B cell (primary cell): ENCODE data around the gene SMAD7. TPM values are rescaled to one million over a fixed set of nuclear protein-coding genes. Genes with fewer than 3 reads are reported as not detected.

ENCODE experiments used
- ATAC-seq: fragments of 200-7000 bp; cut with Tn5 transposase; one replicate; pipeline ENCODE4 v1.10.0; 2021; ENCODE audit warnings: low read depth, mild to moderate bottlenecking, moderate number of reproducible peaks, moderate library complexity
- CTCF ChIA-PET: fragments of 350-600 bp; sonication (Branson Sonifier 250); formaldehyde crosslinking; loops from one replicate; lab custom pipeline; 2021; ENCODE audit warnings: antibody characterized with exemption, inconsistent platforms; lab: Charles Lee
- POLR2A ChIA-PET: fragments of 350-600 bp; sonication (Branson Sonifier 250); formaldehyde crosslinking; loops from one replicate; lab custom pipeline; 2021; ENCODE audit warnings: antibody characterized with exemption; lab: Charles Lee
- DNase-seq: peaks from one replicate; pipeline ENCODE4 v3.0.0; 2013
- H2AFZ ChIP-seq: 2 replicates; pipeline ENCODE4 v1.6.1; 2012; ENCODE audit warnings: mild to moderate bottlenecking, low read depth, low read length; ENCODE audit not compliant: insufficient read depth, poor library complexity, severe bottlenecking
- H3K27ac ChIP-seq, 2 donors: 1 replicate in 1 of 2; 2 replicates in 1 of 2; pipeline ENCODE4 v1.5.1; 2012 to 2013; ENCODE audit warnings: low read length in 2 of 2, mild to moderate bottlenecking in 2 of 2, moderate library complexity in 1 of 2
- H3K27me3 ChIP-seq, 4 experiments: fragments of 200-600 bp in 1 of 4; sonication (generic) in 1 of 4; replicated peaks in 1 of 4; 1 replicate in 2 of 4; 2 replicates in 2 of 4; pipeline versions ENCODE4 v1.6.1 to v1.7.0; 2013 to 2016; ENCODE audit warnings: low read length in 3 of 4, mild to moderate bottlenecking in 2 of 4, mixed read lengths in 1 of 4, moderate library complexity in 1 of 4; ENCODE audit not compliant: insufficient read depth in 4 of 4, control insufficient read depth in 3 of 4; ENCODE audit errors: control extremely low read depth in 1 of 4
- H3K36me3 ChIP-seq, 2 experiments: replicated peaks in 1 of 2; 1 replicate in 1 of 2; 2 replicates in 1 of 2; pipeline versions ENCODE4 v1.6.1 to v1.7.1; 2013; ENCODE audit warnings: low read length in 1 of 2; ENCODE audit not compliant: insufficient read depth in 2 of 2, control insufficient read depth in 1 of 2; ENCODE audit errors: control extremely low read depth in 1 of 2, extremely low read depth in 1 of 2
- H3K4me1 ChIP-seq, 2 donors: fragments of 200-600 bp in 1 of 2; sonication (generic) in 1 of 2; 1 replicate in 1 of 2; 2 replicates in 1 of 2; pipeline versions ENCODE4 v1.5.1 to v1.6.1; 2013 to 2017; ENCODE audit warnings: low read length in 2 of 2; ENCODE audit not compliant: control insufficient read depth in 2 of 2, insufficient read depth in 2 of 2
- H3K4me2 ChIP-seq: replicated peaks from 2 replicates; pipeline ENCODE3; 2012; ENCODE audit warnings: mild to moderate bottlenecking, low read depth, low read length; ENCODE audit not compliant: poor library complexity, severe bottlenecking
- H3K4me3 ChIP-seq, 5 experiments: fragments of 200-600 bp in 1 of 5; sonication (generic) in 1 of 5; 1 replicate in 3 of 5; 2 replicates in 2 of 5; pipeline versions ENCODE4 v1.5.1 to v1.7.0; 2011 to 2016; ENCODE audit warnings: low read length in 4 of 5, mild to moderate bottlenecking in 4 of 5, low read depth in 2 of 5, control low read depth in 1 of 5, moderate library complexity in 1 of 5; ENCODE audit not compliant: insufficient read depth in 1 of 5; ENCODE audit errors: control extremely low read depth in 1 of 5, extremely low read depth in 1 of 5
- H3K79me2 ChIP-seq: fragments of 200-600 bp; sonication (generic); one replicate; pipeline ENCODE4 v1.6.0; 2016; ENCODE audit warnings: low read length; ENCODE audit not compliant: control insufficient read depth, insufficient read depth
- H3K9ac ChIP-seq: fragments of 200-600 bp; sonication (generic); 2 replicates; pipeline ENCODE4 v1.6.1; 2017; ENCODE audit warnings: mild to moderate bottlenecking, low read length, moderate library complexity
- H3K9me3 ChIP-seq, 3 donors: one replicate each; pipeline versions ENCODE4 v1.6.1 to v1.7.1; 2013; ENCODE audit warnings: low read length in 2 of 3; ENCODE audit not compliant: control insufficient read depth in 2 of 3, insufficient read depth in 1 of 3; ENCODE audit errors: control extremely low read depth in 1 of 3
- H4K20me1 ChIP-seq: 2 replicates; pipeline ENCODE4 v1.6.0; 2012; ENCODE audit warnings: mild to moderate bottlenecking, low read length; ENCODE audit not compliant: insufficient read depth, control insufficient read depth, poor library complexity, severe bottlenecking
- H3K27ac Mint-ChIP-seq: one replicate; pipeline ENCODE4 v1.8.0; 2021; ENCODE audit warnings: mixed read lengths
- H3K27me3 Mint-ChIP-seq: one replicate; pipeline ENCODE4 v1.8.0; 2021; ENCODE audit warnings: mixed read lengths
- H3K4me1 Mint-ChIP-seq: one replicate; pipeline ENCODE4 v1.8.0; 2021; ENCODE audit warnings: mixed read lengths
- H3K4me3 Mint-ChIP-seq: one replicate; pipeline ENCODE4 v1.8.0; 2021; ENCODE audit warnings: mixed read lengths
- H3K9me3 Mint-ChIP-seq: one replicate; pipeline ENCODE4 v1.8.0; 2022; ENCODE audit warnings: mixed read lengths; ENCODE audit not compliant: insufficient read depth
- CTCF ChIP-seq: fragments of 200-600 bp; IDR thresholded peaks from one replicate; pipeline ENCODE4 v1.8.0; 2022; ENCODE audit warnings: antibody characterized with exemption, mild to moderate bottlenecking
- EZH2 ChIP-seq: IDR thresholded peaks from 2 replicates; pipeline ENCODE4 v1.6.1; 2012; ENCODE audit warnings: borderline replicate concordance, low read depth, mild to moderate bottlenecking, moderate library complexity, low read length; ENCODE audit not compliant: insufficient read depth, poor library complexity, severe bottlenecking
- WGBS: methylation state at CpG from one replicate; pipeline ENCODE4 v1.1.5; 2013; ENCODE audit warnings: missing lambda C conversion rate; ENCODE audit not compliant: insufficient coverage; 5-methylcytosine and 5-hydroxymethylcytosine counted together
- intact Hi-C: fragments of 100-400 bp; cut with micrococcal nuclease; formaldehyde crosslinking; loops from one replicate; pipeline ENCODE4 v1.10.0; 2022
- polyA plus RNA-seq: library from polyadenylated mRNA; depleted of rRNA; stranded (reverse); fragments of >200 nt; gene quantifications from 2 replicates; pipeline ENCODE4 v1.2.3, GENCODE V29; 2012
- total RNA-seq, 2 donors: library from RNA; stranded (reverse); fragments of 120-200 nt in 1 of 2; gene quantifications; 1 replicate in 1 of 2; 2 replicates in 1 of 2; pipeline versions ENCODE4 v1.2.3 to v1.2.4, GENCODE V29; 2013 to 2022

The SMAD7 gene
- total and polyA plus RNA-seq, 2 donors (not counting 1 experiment from before 2014, with no cell fraction given): 10.1 to 20.9 TPM

- no peaks in the 10 kb centered on the region for H3K79me2 ChIP-seq
- H3K4me1 ChIP-seq: peaks cover 14 to 16% of the 10 kb centered on the region in 2 donors
- H3K27ac ChIP-seq: no peak overlapping the region
- H3K4me3 ChIP-seq: peak overlapping the region in 4 of 5 experiments; percentile 33 to 67 (median 52)
- TF ChIP-seq EZH2 (no peak), CTCF (no peak)
- peak overlapping the region; percentile 99 for H3K4me2 ChIP-seq
- H3K9ac ChIP-seq: peak overlapping the region; percentile 61
- peaks cover 0 to 32% (median 12%) of the 10 kb centered on the region in 4 experiments for H3K27me3 ChIP-seq
- CTCF ChIA-PET: no interaction called here
- peak overlapping the region; percentile 86 for H3K4me3 Mint-ChIP-seq
- H3K9me3 ChIP-seq: peaks cover 0 to 4% (median 0%) of the 10 kb centered on the region in 3 donors
- H3K4me1 Mint-ChIP-seq: peaks cover 13% of the 10 kb centered on the region
- peak; percentile 75 for ATAC-seq
- H3K27ac Mint-ChIP-seq: peak overlapping the region; percentile 53
- peak overlapping the region; percentile 66 for H2AFZ ChIP-seq
- 3% methylated on average over 56 of the region's 58 CpGs for WGBS
- DNase-seq: peak; percentile 28
- peaks cover 25% of the 10 kb centered on the region for H3K27me3 Mint-ChIP-seq
- no peaks in the 10 kb centered on the region for H3K9me3 Mint-ChIP-seq
- POLR2A ChIA-PET: no interaction called here
- H3K36me3 ChIP-seq: no peaks in the 10 kb centered on the region
- intact Hi-C loops: loop anchor here (2.0 to 10.0 kb wide), 4 partner anchors 22 to 1292 kb away; partner anchors contain the start of gene CFAP53
- H4K20me1 ChIP-seq: no peaks in the 10 kb centered on the region
Observed at GRCh38 chr18:48975120-48975816, 24.5 kb upstream of the SMAD7 start.
